Measurements from ENCODE around the gene RAB34.

The RAB34 gene

DNA sequence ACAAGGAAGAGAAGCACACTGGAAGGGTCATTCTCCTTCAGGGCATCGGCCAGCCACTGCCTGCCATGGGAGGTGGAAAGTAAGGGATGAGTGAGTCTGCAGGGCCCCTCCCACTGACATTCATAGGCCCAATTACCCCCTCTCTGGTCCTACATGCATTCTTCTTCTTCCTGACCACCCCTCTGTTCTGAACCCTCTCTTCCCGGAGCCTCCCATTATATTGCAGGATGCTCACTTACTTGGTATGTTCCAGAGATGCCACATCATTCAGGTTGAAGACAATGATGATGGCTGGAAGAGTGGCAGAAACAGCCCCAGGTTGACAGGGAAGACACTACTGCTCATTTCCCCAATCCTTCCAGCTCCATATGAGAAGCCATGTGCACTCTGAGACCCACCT is 2.5 kb downstream of the RAB34 start:
- H3K4me1 ChIP-seq (ENCODE audit: control insufficient read depth, insufficient read depth, low read length), result peaks cover 15% of the 10 kb centered on the region
- ChIA-PET CTCF (interaction anchor here (2.6 kb wide), 1 partner anchor 12 kb away, joined by 16 read pairs; the partner anchor contains the start of gene TLCD1), POLR2A (interaction anchor here (1.7 to 3.7 kb wide), 2 partner anchors 12 to 13 kb away, joined by 5 to 38 read pairs; partner anchors contain the start of genes NEK8 and TLCD1)
- TF ChIP-seq, protein P1, sequence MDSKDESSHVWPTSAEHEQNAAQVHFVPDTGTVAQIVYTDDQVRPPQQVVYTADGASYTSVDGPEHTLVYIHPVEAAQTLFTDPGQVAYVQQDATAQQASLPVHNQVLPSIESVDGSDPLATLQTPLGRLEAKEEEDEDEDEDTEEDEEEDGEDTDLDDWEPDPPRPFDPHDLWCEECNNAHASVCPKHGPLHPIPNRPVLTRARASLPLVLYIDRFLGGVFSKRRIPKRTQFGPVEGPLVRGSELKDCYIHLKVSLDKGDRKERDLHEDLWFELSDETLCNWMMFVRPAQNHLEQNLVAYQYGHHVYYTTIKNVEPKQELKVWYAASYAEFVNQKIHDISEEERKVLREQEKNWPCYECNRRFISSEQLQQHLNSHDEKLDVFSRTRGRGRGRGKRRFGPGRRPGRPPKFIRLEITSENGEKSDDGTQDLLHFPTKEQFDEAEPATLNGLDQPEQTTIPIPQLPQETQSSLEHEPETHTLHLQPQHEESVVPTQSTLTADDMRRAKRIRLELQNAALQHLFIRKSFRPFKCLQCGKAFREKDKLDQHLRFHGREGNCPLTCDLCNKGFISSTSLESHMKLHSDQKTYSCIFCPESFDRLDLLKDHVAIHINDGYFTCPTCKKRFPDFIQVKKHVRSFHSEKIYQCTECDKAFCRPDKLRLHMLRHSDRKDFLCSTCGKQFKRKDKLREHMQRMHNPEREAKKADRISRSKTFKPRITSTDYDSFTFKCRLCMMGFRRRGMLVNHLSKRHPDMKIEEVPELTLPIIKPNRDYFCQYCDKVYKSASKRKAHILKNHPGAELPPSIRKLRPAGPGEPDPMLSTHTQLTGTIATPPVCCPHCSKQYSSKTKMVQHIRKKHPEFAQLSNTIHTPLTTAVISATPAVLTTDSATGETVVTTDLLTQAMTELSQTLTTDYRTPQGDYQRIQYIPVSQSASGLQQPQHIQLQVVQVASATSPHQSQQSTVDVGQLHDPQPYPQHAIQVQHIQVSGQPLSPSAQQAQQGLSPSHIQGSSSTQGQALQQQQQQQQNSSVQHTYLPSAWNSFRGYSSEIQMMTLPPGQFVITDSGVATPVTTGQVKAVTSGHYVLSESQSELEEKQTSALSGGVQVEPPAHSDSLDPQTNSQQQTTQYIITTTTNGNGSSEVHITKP (tag by site-specific recombination; IDR thresholded peaks at IDR 0.05), result peak; percentile 86
- TF ChIP-seq KLF1 (tag by site-specific recombination; IDR thresholded peaks at IDR 0.05) (no peak), ZNF600 (tag by site-specific recombination; IDR thresholded peaks at IDR 0.05) (peak; percentile 32; the same call in 1 of the 2 replicates)
- H3K4me3 ChIP-seq (ENCODE audit: low read depth, low read length), result no peak overlapping the region
- no peak overlapping the region for H3K27ac ChIP-seq (ENCODE audit: extremely low read depth, low read depth, low read length)
- H3K36me3 ChIP-seq (ENCODE audit: control insufficient read depth in 2 of 2, insufficient read depth in 1 of 2, low read length in 2 of 2), result peaks cover 10 to 42% of the 10 kb centered on the region in 2 experiments; a peak in 2 of 3 replicates
- H3K9me3 ChIP-seq (ENCODE audit: control insufficient read depth, insufficient read depth, low read depth, low read length), result no peaks in the 10 kb centered on the region

GRCh38 chr17:28714281-28714680 is 3.4 kb downstream of the RAB34 start:
- TF ChIP-seq ZBTB10 (tag by site-specific recombination; IDR thresholded peaks at IDR 0.05), result no peak
- TF ChIP-seq OSR2 (tag by site-specific recombination; IDR thresholded peaks at IDR 0.05), result no peak
- TF ChIP-seq, protein P2, sequence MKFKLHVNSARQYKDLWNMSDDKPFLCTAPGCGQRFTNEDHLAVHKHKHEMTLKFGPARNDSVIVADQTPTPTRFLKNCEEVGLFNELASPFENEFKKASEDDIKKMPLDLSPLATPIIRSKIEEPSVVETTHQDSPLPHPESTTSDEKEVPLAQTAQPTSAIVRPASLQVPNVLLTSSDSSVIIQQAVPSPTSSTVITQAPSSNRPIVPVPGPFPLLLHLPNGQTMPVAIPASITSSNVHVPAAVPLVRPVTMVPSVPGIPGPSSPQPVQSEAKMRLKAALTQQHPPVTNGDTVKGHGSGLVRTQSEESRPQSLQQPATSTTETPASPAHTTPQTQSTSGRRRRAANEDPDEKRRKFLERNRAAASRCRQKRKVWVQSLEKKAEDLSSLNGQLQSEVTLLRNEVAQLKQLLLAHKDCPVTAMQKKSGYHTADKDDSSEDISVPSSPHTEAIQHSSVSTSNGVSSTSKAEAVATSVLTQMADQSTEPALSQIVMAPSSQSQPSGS (tag by site-specific recombination; IDR thresholded peaks at IDR 0.05; ENCODE audit: low read depth), result no peak
- no peak for TF ChIP-seq ZBTB20 (tag by site-specific recombination; IDR thresholded peaks at IDR 0.05)
- TF ChIP-seq, protein P3, sequence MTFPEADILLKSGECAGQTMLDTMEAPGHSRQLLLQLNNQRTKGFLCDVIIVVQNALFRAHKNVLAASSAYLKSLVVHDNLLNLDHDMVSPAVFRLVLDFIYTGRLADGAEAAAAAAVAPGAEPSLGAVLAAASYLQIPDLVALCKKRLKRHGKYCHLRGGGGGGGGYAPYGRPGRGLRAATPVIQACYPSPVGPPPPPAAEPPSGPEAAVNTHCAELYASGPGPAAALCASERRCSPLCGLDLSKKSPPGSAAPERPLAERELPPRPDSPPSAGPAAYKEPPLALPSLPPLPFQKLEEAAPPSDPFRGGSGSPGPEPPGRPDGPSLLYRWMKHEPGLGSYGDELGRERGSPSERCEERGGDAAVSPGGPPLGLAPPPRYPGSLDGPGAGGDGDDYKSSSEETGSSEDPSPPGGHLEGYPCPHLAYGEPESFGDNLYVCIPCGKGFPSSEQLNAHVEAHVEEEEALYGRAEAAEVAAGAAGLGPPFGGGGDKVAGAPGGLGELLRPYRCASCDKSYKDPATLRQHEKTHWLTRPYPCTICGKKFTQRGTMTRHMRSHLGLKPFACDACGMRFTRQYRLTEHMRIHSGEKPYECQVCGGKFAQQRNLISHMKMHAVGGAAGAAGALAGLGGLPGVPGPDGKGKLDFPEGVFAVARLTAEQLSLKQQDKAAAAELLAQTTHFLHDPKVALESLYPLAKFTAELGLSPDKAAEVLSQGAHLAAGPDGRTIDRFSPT (tag by site-specific recombination; IDR thresholded peaks at IDR 0.05), result peak; percentile 58; the same call in 1 of the 2 replicates
- no peak for TF ChIP-seq GLIS1 (tag by site-specific recombination; IDR thresholded peaks at IDR 0.05)
- TF ChIP-seq ZNF623 (tag by site-specific recombination; IDR thresholded peaks at IDR 0.05), result peak; percentile 98
- TF ChIP-seq CTCF (tag by site-specific recombination; IDR thresholded peaks at IDR 0.05), result peak; percentile 10; the same call in 1 of the 2 replicates
- TF ChIP-seq ZFP3 (tag by site-specific recombination; IDR thresholded peaks at IDR 0.05; ENCODE audit: low read depth), result no peak
- no peak for TF ChIP-seq ZBTB7A (tag by site-specific recombination; IDR thresholded peaks at IDR 0.05; ENCODE audit: low read depth)
- TF ChIP-seq ZNF501 (tag by site-specific recombination; IDR thresholded peaks at IDR 0.05), result no peak
- TF ChIP-seq SP7 (tag by site-specific recombination; IDR thresholded peaks at IDR 0.05), result no peak
- no peak for TF ChIP-seq SALL2 (tag by site-specific recombination; IDR thresholded peaks at IDR 0.05; ENCODE audit: borderline replicate concordance)
- no peak for TF ChIP-seq ZNF621 (tag by site-specific recombination; IDR thresholded peaks at IDR 0.05)
- TF ChIP-seq ZNF133 (tag by site-specific recombination; IDR thresholded peaks at IDR 0.05), result no peak
- TF ChIP-seq ZSCAN18 (tag by site-specific recombination; IDR thresholded peaks at IDR 0.05), result no peak
- no peak for TF ChIP-seq PRDM1 (tag by site-specific recombination; IDR thresholded peaks at IDR 0.05)
- TF ChIP-seq FEZF1 (tag by site-specific recombination; IDR thresholded peaks at IDR 0.05), result peak; percentile 68
- TF ChIP-seq ZNF677 (tag by site-specific recombination; IDR thresholded peaks at IDR 0.05), result no peak
- ChIA-PET POLR2A (interaction anchor here (3.7 kb wide), 1 partner anchor 12 kb away, joined by 38 read pairs; the partner anchor contains the start of genes NEK8 and TLCD1), CTCF (no interaction called here)

More at GRCh38 chr17:28714281-28714680, 3.4 kb downstream of the RAB34 start:
- no peak overlapping the region for H3K27ac ChIP-seq (ENCODE audit: extremely low read depth, low read depth, low read length)
- H3K4me1 ChIP-seq (ENCODE audit: control insufficient read depth, insufficient read depth, low read length), result peaks cover 15% of the 10 kb centered on the region
- no peak overlapping the region for H3K4me3 ChIP-seq (ENCODE audit: low read depth, low read length)
- peaks cover 10 to 39% of the 10 kb centered on the region in 2 experiments; a peak in 2 of 3 replicates for H3K36me3 ChIP-seq (ENCODE audit: control insufficient read depth in 2 of 2, insufficient read depth in 1 of 2, low read length in 2 of 2)
- H3K9me3 ChIP-seq (ENCODE audit: control insufficient read depth, insufficient read depth, low read depth, low read length), result no peaks in the 10 kb centered on the region

Data from HEK293 (cell line).